GM19395 (cell line): ENCODE results near the gene NADSYN1.

Experiments
- ATAC-seq: cut with Tn5 transposase; IDR thresholded peaks from one replicate; pipeline ENCODE4 v1.9.1; 2021; ENCODE audit warnings: mild to moderate bottlenecking, moderate library complexity; ENCODE audit not compliant: unreplicated experiment

Gene NADSYN1

GRCh38 chr11:71489311-71490043 is 36.5 kb downstream of the NADSYN1 start:
- no peak for ATAC-seq

- ATAC-seq, result no peak
Observed at GRCh38 chr11:71490044-71490730, 37.2 kb downstream of the NADSYN1 start.

- ATAC-seq, result no peak
Observed at GRCh38 chr11:71490731-71491390, 37.9 kb downstream of the NADSYN1 start.

- ATAC-seq, result no peak
Observed at GRCh38 chr11:71491531-71491930, 38.5 kb downstream of the NADSYN1 start.

DNA sequence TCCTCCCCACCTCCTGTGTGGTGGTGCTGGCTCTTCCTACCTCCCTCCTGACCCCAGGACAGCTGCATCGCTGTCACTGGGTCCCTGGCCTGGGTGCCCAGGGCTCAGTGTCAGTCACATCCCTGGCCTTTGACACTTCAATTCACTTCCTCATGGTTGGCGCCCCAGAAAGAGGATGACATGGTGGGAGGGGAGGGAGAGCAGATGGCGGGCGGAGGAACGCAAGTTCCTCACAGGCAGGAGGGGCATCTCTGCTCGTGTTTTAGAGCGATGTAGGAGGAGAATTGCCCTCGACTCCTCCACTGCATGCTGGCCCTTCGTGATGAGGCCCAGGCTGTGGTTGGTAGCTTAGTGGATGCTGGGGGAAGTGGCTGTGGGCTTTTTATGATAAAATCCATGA is 38.9 kb downstream of the NADSYN1 start:
- no peak for ATAC-seq

- ATAC-seq, result no peak
Observed at GRCh38 chr11:71495286-71496230, 42.6 kb downstream of the NADSYN1 start.

GRCh38 chr11:71496421-71496820 is 43.4 kb downstream of the NADSYN1 start:
- no peak for ATAC-seq

DNA sequence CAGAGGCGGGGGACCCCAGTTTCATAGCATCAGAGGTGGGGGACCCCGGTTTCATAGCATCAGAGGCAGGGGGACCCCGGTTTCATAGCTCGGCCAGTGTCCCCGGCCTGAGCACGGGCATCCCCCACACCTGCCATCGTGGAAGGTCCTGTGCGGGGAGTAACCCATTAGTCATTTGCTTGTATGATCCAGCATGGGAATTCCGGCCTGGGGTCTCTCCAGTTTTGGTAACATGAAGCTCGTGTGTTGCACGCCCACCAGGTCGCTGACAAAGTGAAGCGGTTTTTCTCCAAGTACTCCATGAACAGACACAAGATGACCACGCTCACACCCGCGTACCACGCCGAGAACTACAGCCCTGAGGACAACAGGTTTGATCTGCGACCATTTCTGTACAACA is 45.1 kb downstream of the NADSYN1 start:
- no peak for ATAC-seq

DNA sequence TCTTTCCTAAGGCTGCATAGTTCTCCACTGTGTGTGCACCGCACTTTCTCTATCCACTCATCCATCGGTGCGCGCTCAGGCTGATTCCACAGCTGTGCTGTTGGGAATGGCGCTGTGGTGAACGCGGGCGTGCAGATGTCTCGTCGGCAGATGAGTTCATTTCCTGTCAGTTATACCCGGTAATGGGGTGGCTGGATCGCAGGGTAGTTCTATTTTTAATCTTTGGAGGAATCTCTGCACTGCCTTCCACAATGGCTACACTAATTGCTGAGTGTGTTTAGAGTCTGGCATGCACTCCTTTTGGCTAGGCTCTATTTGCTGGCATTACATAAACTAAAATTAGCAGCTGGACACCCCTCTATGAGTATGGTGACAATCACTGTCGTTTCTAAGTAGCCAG is 46.1 kb downstream of the NADSYN1 start:
- no peak for ATAC-seq

DNA sequence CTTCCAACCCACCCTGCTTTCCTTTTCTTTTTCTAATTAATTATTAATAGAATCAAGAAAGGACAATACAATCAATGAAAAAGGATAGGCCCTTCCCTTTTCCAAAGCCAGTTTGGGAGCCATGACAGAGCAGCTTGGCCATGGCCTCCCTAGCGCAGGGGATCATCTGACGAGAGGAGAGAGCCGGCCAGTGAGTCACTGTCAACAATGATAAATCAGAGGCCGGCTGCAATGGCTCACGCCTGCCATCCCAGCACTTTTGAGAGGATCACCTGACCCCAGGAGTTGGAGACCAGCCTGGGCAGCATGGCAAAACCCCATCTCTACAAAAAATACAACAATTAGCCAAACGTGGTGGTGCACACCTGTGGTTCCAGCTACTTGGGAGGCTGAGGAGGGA is 46.5 kb downstream of the NADSYN1 start:
- no peak for ATAC-seq

GRCh38 chr11:71500601-71501021 is 47.6 kb downstream of the NADSYN1 start:
- no peak for ATAC-seq

- ATAC-seq, result no peak
Observed at GRCh38 chr11:71501071-71501985, 48.3 kb downstream of the NADSYN1 start.

DNA sequence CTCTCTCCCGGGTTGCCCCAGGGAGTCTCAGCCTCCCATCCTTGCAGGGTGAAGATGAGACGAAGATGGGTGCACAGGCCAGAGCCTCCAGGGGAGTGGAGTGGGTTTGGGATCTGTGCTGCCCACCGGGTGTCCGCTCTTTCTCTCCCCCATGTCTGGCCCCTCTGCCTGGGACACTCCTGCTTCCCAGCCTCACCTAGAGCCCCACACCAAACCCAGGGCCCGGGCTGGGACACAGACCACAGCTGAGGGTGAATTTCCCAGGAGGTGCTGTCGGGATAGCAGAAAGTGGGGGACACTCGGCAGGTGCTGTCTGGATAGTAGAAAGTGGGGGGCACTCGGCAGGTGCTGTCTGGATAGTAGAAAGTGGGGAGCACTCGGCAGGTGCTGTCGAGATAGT is 49.0 kb downstream of the NADSYN1 start:
- no peak for ATAC-seq

- no peak for ATAC-seq
Observed at GRCh38 chr11:71502871-71503435, 50.0 kb downstream of the NADSYN1 start.

GRCh38 chr11:71504531-71504930 is 51.5 kb downstream of the NADSYN1 start:
- no peak for ATAC-seq

GRCh38 chr11:71505001-71505400 is 52.0 kb downstream of the NADSYN1 start:
- ATAC-seq, result no peak

GRCh38 chr11:71505781-71506180 is 52.8 kb downstream of the NADSYN1 start:
- ATAC-seq, result no peak

- ATAC-seq, result no peak
Observed at GRCh38 chr11:71507102-71507501, 54.1 kb downstream of the NADSYN1 start.
